LoVo (cell line): ENCODE data around the gene PRKAG2.
A peak's percentile ranks its signal among the peaks of the same experiment; 100 is the strongest.

Experiments used
- DNase-seq: peaks from one replicate; pipeline ENCODE4 v3.0.0-alpha.2; 2016; ENCODE audit warnings: low spot score

Gene PRKAG2

GRCh38 chr7:151674161-151674920 is 202.6 kb downstream of the PRKAG2 start:
- no peak for DNase-seq

GRCh38 chr7:151673216-151673615 is 203.7 kb downstream of the PRKAG2 start:
- DNase-seq: no peak

GRCh38 chr7:151672716-151673115 is 204.2 kb downstream of the PRKAG2 start:
- no peak for DNase-seq

GRCh38 chr7:151671514-151671913 is 205.4 kb downstream of the PRKAG2 start:
- DNase-seq: no peak

GRCh38 chr7:151669762-151670161 is 207.2 kb downstream of the PRKAG2 start:
- DNase-seq: no peak

- no peak for DNase-seq
Measured at GRCh38 chr7:151666886-151667285, 210.0 kb downstream of the PRKAG2 start.

GRCh38 chr7:151665368-151665767 is 211.5 kb downstream of the PRKAG2 start:
- no peak for DNase-seq

GRCh38 chr7:151664268-151664667 is 212.6 kb downstream of the PRKAG2 start:
- no peak for DNase-seq

- DNase-seq: no peak
Measured at GRCh38 chr7:151663382-151664100, 213.4 kb downstream of the PRKAG2 start.

- no peak for DNase-seq
Measured at GRCh38 chr7:151662251-151662826, 214.6 kb downstream of the PRKAG2 start.

- DNase-seq: no peak
Measured at GRCh38 chr7:151661587-151661986, 215.3 kb downstream of the PRKAG2 start.

GRCh38 chr7:151660141-151660540 is 216.8 kb downstream of the PRKAG2 start:
- no peak for DNase-seq

- no peak for DNase-seq
Measured at GRCh38 chr7:151659219-151659618, 217.7 kb downstream of the PRKAG2 start.

GRCh38 chr7:151658778-151659177 is 218.1 kb downstream of the PRKAG2 start:
- no peak for DNase-seq

GRCh38 chr7:151657173-151657572 is 219.7 kb downstream of the PRKAG2 start:
- no peak for DNase-seq

GRCh38 chr7:151655555-151655954 is 221.4 kb downstream of the PRKAG2 start:
- no peak for DNase-seq

GRCh38 chr7:151652111-151652510 is 224.8 kb downstream of the PRKAG2 start:
- DNase-seq: no peak

- DNase-seq: no peak
Measured at GRCh38 chr7:151650161-151650560, 226.8 kb downstream of the PRKAG2 start.

GRCh38 chr7:151648429-151648828 is 228.5 kb downstream of the PRKAG2 start:
- DNase-seq: peak; percentile 20

- DNase-seq: no peak
Measured at GRCh38 chr7:151647874-151648273, 229.0 kb downstream of the PRKAG2 start.

- no peak for DNase-seq
Measured at GRCh38 chr7:151647006-151647405, 229.9 kb downstream of the PRKAG2 start.

- no peak for DNase-seq
Measured at GRCh38 chr7:151645311-151645710, 231.6 kb downstream of the PRKAG2 start.

GRCh38 chr7:151644554-151644953 is 232.4 kb downstream of the PRKAG2 start:
- DNase-seq: peak; percentile 11
